ENCODE measurements around the gene KSR2. TPM values are rescaled to one million over a fixed set of nuclear protein-coding genes. Genes with fewer than 3 reads are reported as not detected.

KSR2 gene
- total and polyA plus RNA-seq, 4 donors: 0.09 to 1.8 (median 0.37) TPM

DNA sequence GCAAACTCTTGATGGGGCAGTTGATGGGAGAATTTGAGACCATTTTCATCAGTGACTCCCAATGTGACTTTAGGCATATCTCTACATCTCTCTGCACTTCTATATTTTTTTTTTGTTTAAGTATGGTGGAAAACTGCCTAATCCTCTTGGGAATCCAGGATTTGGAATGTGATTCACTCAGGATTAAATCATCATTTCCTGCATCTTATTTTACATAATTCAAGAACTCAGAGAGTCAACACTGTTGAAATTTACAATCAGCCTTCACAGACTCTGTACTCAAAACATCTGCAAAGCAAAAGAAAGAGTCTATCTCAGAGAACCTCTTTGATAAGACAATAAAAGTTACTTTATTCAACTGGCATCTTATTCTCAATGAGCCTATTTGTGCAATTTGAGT is 346.7 kb downstream of the KSR2 start:
- Histone ChIP-seq H3K4me3 (no peak overlapping the region), H3K36me3 (ENCODE audit: control insufficient read depth in 4 of 4, insufficient read depth in 4 of 4, low read length in 4 of 4) (no peaks in the 10 kb centered on the region), H3K9me3 (ENCODE audit: control insufficient read depth in 4 of 4, insufficient read depth in 3 of 4, low read length in 3 of 4) (no peaks in the 10 kb centered on the region), H3K4me1 (ENCODE audit: control insufficient read depth in 5 of 5, insufficient read depth in 5 of 5, low read length in 5 of 5) (no peaks in the 10 kb centered on the region), H3K27me3 (ENCODE audit: control insufficient read depth in 3 of 3, insufficient read depth in 3 of 3, low read length in 2 of 3) (no peaks in the 10 kb centered on the region), H3K9ac (ENCODE audit: insufficient read depth in 1 of 2, low read length in 2 of 2) (no peak overlapping the region), H3K27ac (ENCODE audit: low read depth in 1 of 2, low read length in 1 of 2) (no peak overlapping the region)
- DNase-seq (no peak), ATAC-seq (ENCODE audit: insufficient read depth, low FRiP score) (no peak)
- no peak for TF ChIP-seq CTCF (IDR thresholded peaks at IDR 0.05; ENCODE audit: control extremely low read depth, extremely low read depth)

DNA sequence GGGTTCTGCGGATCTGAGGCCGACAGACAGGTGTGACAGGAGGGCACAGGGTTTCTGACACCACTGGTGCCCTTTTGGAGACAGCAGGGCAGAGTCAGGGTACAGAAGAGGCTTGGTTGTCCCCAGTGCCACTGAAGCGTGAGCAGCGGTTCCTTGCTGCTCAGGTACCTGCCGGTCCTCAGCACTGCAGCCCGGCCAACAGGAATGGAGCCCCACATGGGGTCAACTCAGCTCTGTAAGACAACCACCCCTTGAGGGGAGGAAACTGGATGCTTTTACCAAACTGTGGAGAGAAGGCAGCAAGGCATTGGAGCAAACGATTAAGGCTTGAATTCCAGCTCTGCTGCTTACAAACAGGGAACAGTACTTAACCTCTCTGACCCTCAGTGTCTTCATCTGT is 361.0 kb downstream of the KSR2 start:
- no peaks in the 10 kb centered on the region for H3K36me3 ChIP-seq (ENCODE audit: control insufficient read depth in 4 of 4, insufficient read depth in 4 of 4, low read length in 4 of 4)
- no peak overlapping the region for H3K27ac ChIP-seq (ENCODE audit: low read depth in 1 of 2, low read length in 1 of 2)
- peaks cover 0 to 4% (median 0%) of the 10 kb centered on the region in 4 donors for H3K9me3 ChIP-seq (ENCODE audit: control insufficient read depth in 4 of 4, insufficient read depth in 3 of 4, low read length in 3 of 4)
- 71 to 73% methylated on average over 7 of the region's 7 CpGs for WGBS, 2 donors
- no peak for ATAC-seq (ENCODE audit: insufficient read depth, low FRiP score)
- H3K9ac ChIP-seq (ENCODE audit: insufficient read depth in 1 of 2, low read length in 2 of 2): no peak overlapping the region
- no peak for TF ChIP-seq CTCF (IDR thresholded peaks at IDR 0.05; ENCODE audit: control extremely low read depth, extremely low read depth)
- H3K27me3 ChIP-seq (ENCODE audit: control insufficient read depth in 3 of 3, insufficient read depth in 3 of 3, low read length in 2 of 3): no peaks in the 10 kb centered on the region
- no peak overlapping the region for H3K4me3 ChIP-seq
- no peak for DNase-seq
- H3K4me1 ChIP-seq (ENCODE audit: control insufficient read depth in 5 of 5, insufficient read depth in 5 of 5, low read length in 5 of 5): no peaks in the 10 kb centered on the region

DNA sequence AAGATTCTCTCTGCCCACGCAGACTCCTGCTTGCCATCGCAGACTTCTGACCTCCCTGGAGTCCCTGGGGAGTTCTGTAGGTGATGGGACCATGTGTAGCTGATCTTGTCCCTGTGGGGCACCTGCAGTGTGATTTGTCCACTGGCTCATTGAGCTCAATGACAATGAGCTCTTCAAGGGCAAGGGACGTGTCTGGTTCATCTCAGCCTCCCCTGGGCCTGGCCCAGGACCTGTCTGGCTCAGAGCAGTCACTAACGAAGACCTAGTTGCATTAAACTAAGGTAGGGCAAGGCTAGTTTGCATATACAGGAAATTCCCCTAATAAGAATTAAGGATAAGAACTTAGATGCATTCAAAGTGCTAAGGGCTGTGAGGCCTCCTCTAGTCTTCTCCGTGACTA is 361.8 kb downstream of the KSR2 start:
- no peak overlapping the region for H3K27ac ChIP-seq (ENCODE audit: low read depth in 1 of 2, low read length in 1 of 2)
- H3K9me3 ChIP-seq (ENCODE audit: control insufficient read depth in 4 of 4, insufficient read depth in 3 of 4, low read length in 3 of 4): peaks cover 0 to 4% (median 0%) of the 10 kb centered on the region in 4 donors
- no peak for TF ChIP-seq CTCF (IDR thresholded peaks at IDR 0.05; ENCODE audit: control extremely low read depth, extremely low read depth)
- no peaks in the 10 kb centered on the region for H3K27me3 ChIP-seq (ENCODE audit: control insufficient read depth in 3 of 3, insufficient read depth in 3 of 3, low read length in 2 of 3)
- no peak overlapping the region for H3K9ac ChIP-seq (ENCODE audit: insufficient read depth in 1 of 2, low read length in 2 of 2)
- H3K4me3 ChIP-seq: no peak overlapping the region
- 70 to 84% methylated on average over 5 of the region's 5 CpGs for WGBS, 2 donors
- no peaks in the 10 kb centered on the region for H3K4me1 ChIP-seq (ENCODE audit: control insufficient read depth in 5 of 5, insufficient read depth in 5 of 5, low read length in 5 of 5)
- H3K36me3 ChIP-seq (ENCODE audit: control insufficient read depth in 4 of 4, insufficient read depth in 4 of 4, low read length in 4 of 4): no peaks in the 10 kb centered on the region
- no peak for DNase-seq
- no peak for ATAC-seq (ENCODE audit: insufficient read depth, low FRiP score)

- Histone ChIP-seq H3K9ac (ENCODE audit: insufficient read depth in 1 of 2, low read length in 2 of 2) (no peak overlapping the region), H3K36me3 (ENCODE audit: control insufficient read depth in 4 of 4, insufficient read depth in 4 of 4, low read length in 4 of 4) (no peaks in the 10 kb centered on the region), H3K27ac (ENCODE audit: low read depth in 1 of 2, low read length in 1 of 2) (no peak overlapping the region), H3K4me1 (ENCODE audit: control insufficient read depth in 5 of 5, insufficient read depth in 5 of 5, low read length in 5 of 5) (no peaks in the 10 kb centered on the region), H3K9me3 (ENCODE audit: control insufficient read depth in 4 of 4, insufficient read depth in 3 of 4, low read length in 3 of 4) (peaks cover 0 to 4% (median 0%) of the 10 kb centered on the region in 4 donors), H3K4me3 (no peak overlapping the region), H3K27me3 (ENCODE audit: control insufficient read depth in 3 of 3, insufficient read depth in 3 of 3, low read length in 2 of 3) (no peaks in the 10 kb centered on the region)
- DNase-seq: no peak
- ATAC-seq (ENCODE audit: insufficient read depth, low FRiP score): no peak
- TF ChIP-seq CTCF (IDR thresholded peaks at IDR 0.05; ENCODE audit: control extremely low read depth, extremely low read depth): no peak
Measured at GRCh38 chr12:117606024-117606423, 362.8 kb downstream of the KSR2 start.
